Esophagus (tissue), 2 donors: ENCODE measurements around the gene EXOC1. TPM values are rescaled to one million over a fixed set of nuclear protein-coding genes. Genes with fewer than 3 reads are reported as not detected.
"Not testable (repeated sequence)": the region's sequence is repeated elsewhere in the genome, so short reads cannot be mapped to it uniquely, and the experiment has no call there.

Source experiments
- H3K27ac ChIP-seq, 2 donors: one replicate each; pipeline ENCODE4 v1.5.1; 2013; ENCODE audit warnings: low read depth in 2 of 2, mild to moderate bottlenecking in 2 of 2, inconsistent platforms in 1 of 2, low read length in 1 of 2, moderate library complexity in 1 of 2
- H3K27me3 ChIP-seq, 2 donors: one replicate each; pipeline ENCODE4 v1.6.1; 2013; ENCODE audit warnings: low read length in 2 of 2, control low read depth in 1 of 2, mild to moderate bottlenecking in 1 of 2; ENCODE audit not compliant: insufficient read depth in 2 of 2, control insufficient read depth in 1 of 2
- H3K36me3 ChIP-seq, 2 donors: one replicate each; pipeline ENCODE4 v1.6.1; 2013; ENCODE audit warnings: low read length in 1 of 2; ENCODE audit not compliant: control insufficient read depth in 2 of 2, insufficient read depth in 2 of 2
- H3K4me1 ChIP-seq, 2 donors: one replicate each; pipeline ENCODE4 v1.6.1; 2013; ENCODE audit warnings: low read length in 1 of 2; ENCODE audit not compliant: control insufficient read depth in 2 of 2, insufficient read depth in 2 of 2
- H3K4me3 ChIP-seq, 2 donors: one replicate each; pipeline ENCODE4 v1.5.1; 2013; ENCODE audit warnings: low read length in 2 of 2, mild to moderate bottlenecking in 2 of 2, low read depth in 1 of 2, moderate library complexity in 1 of 2
- H3K9me3 ChIP-seq, 2 donors: one replicate each; pipeline ENCODE4 v1.6.1; 2013; ENCODE audit warnings: mild to moderate bottlenecking in 2 of 2, low read depth in 1 of 2, low read length in 1 of 2, moderate library complexity in 1 of 2; ENCODE audit not compliant: control insufficient read depth in 2 of 2, insufficient read depth in 1 of 2
- WGBS, 2 donors: extraction: QIAGEN DNeasy Blood & Tissue Kit; methylation state at CpG; one replicate each; pipeline ENCODE4 v1.1.7; 2013; 5-methylcytosine and 5-hydroxymethylcytosine counted together
- polyA plus RNA-seq, 2 donors: library from polyadenylated mRNA; stranded (reverse); fragments of 200-250 nt; gene quantifications; one replicate each; pipeline ENCODE4 v1.2.3, GENCODE V29; 2013
- donor health status: healthy with polysubstance abuse.
- donor health status: Bipolar disorder and iron deficiency.

Gene EXOC1
- polyA plus RNA-seq, 2 donors, result 25.1 to 28.9 TPM

DNA sequence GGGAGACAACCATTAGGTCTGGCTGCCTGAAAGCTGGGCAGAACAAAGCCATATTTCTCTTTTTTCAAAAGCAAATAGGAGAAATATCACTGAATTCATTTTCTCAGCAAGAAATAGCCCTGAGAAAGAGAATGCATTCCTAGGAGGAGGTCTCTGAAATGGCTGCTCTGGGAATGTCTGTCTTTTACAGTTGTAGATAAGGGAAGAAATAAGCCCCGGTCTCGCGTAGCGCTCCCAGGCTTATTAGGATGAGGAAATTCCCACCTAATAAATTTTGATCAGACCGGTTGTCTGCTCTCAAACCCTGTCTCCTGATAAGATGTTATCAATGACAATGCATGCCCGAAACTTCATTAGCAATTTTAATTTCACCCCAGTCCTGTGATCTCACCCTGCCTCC lies 82.5 kb downstream of the EXOC1 start:
- not testable (repeated sequence) for H3K4me3 ChIP-seq, H3K4me1 ChIP-seq, H3K36me3 ChIP-seq, H3K9me3 ChIP-seq, H3K27ac ChIP-seq, H3K27me3 ChIP-seq
- WGBS, 2 donors, result 93 to 98% methylated on average over 6 of the region's 6 CpGs

DNA sequence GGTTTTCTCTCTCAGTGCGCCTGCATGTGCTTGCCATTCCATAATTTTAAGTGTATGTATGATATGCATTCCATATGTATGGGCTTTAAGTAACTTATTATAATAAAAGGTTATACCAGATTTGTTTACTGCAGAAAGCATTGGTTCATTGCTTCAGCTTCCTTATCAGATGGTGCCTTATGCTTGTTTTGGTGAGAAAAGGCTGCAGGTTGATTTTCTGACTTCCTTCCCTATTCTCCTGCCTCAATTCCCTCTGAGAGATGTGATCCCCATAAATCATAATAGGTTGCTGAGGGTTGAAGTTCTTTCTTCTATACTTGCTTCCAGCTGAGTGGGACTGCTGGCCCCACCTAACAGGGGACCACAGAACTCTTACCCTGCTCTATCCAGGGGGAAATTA lies 85.0 kb downstream of the EXOC1 start:
- WGBS, 2 donors, result 92 to 94% methylated on average over 1 of the region's 1 CpG

DNA sequence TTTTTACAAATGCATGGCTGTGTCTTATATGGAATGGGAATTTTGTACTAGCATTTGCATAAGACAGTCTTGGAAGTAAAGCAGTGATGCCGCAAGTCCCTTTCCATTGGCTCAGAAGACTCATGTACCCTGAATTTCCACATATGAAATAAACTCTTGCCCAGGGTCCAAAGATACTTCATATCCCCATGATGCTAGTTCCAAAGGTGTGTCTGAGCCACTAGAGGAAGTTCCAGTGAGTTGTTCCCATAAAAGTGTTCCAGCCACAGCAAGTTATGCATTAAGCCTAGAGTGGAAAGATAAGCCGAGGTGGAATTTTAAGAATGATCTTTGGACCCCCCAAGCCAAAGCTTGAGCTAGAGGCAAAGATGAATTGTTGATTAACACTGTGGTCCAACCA lies 86.0 kb downstream of the EXOC1 start:
- H3K4me1 ChIP-seq, result no peaks in the 10 kb centered on the region
- H3K4me3 ChIP-seq, result no peak overlapping the region
- 82 to 94% methylated on average over 2 of the region's 2 CpGs for WGBS, 2 donors
- H3K9me3 ChIP-seq, result no peaks in the 10 kb centered on the region
- H3K27me3 ChIP-seq, result no peaks in the 10 kb centered on the region
- H3K27ac ChIP-seq, result no peak overlapping the region
- H3K36me3 ChIP-seq, result no peaks in the 10 kb centered on the region

More for the DNA sequence above, 85.0 kb downstream of the EXOC1 start:
- no peaks in the 10 kb centered on the region for H3K9me3 ChIP-seq
- no peaks in the 10 kb centered on the region for H3K27me3 ChIP-seq
- no peaks in the 10 kb centered on the region for H3K36me3 ChIP-seq
- H3K4me3 ChIP-seq, result no peak overlapping the region
- H3K27ac ChIP-seq, result no peak overlapping the region
- no peaks in the 10 kb centered on the region for H3K4me1 ChIP-seq

DNA sequence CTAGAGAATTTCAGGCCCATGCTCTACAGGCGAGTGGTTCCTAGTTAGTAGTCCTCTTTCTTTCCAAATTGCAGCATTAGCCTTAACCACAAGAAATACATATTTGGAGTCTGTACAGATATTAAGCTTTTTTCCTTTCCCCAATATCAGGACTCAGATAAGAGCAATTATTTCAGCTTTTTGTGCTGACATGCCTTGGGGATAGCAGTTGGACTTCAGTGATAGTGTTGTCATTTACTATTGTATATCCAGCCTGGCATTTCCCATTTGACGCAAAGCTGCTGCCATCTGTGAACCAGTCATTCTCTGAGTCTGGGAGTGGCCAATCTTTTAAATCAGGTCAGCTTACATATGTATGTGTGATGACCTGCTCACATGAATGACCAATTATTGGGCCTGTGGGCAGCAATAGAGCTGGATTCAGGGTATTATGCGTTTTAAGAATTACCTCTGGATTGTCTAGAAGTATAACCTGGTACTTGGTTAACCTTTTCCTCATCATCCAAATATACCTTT lies 88.5 kb downstream of the EXOC1 start:
- WGBS, 2 donors, result 89 to 93% methylated on average over 3 of the region's 3 CpGs

DNA sequence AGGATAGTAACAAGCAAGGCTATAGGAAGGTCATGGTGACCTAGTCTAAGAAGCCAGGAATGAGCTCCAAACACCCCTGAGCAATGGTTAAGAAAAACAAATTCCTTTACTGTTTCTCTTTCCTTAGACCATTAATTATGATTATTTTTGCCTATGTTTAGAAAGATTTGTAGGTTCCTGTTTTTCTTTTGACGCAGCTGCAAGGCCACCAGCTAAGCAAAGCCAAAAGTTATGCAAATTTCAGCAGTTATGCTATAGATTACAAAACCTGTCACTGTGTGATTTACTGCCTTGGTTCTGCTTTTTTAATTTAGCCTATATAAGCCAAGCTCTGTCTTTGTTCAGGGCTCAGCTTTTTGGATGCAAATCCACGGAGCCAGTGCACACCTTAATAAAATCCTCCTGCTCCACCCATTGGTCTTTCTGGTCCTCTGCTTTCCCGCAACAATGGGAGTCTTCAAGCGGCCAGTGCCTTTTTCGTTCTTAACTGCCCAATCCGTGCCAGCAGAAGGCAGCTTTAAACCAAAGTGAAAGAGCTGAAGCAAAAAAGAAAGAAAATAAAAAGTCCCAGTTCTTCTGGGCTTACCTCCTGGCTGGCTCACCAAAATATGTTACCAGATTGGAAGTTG lies 93.9 kb downstream of the EXOC1 start:
- no peaks in the 10 kb centered on the region for H3K36me3 ChIP-seq
- peak overlapping the region; percentile 61 to 81 for H3K27ac ChIP-seq
- H3K27me3 ChIP-seq, result no peaks in the 10 kb centered on the region
- no peaks in the 10 kb centered on the region for H3K4me1 ChIP-seq
- no peaks in the 10 kb centered on the region for H3K9me3 ChIP-seq
- no peak overlapping the region for H3K4me3 ChIP-seq
- 13 to 21% methylated on average over 6 of the region's 6 CpGs for WGBS, 2 donors

More for the DNA sequence above, 88.5 kb downstream of the EXOC1 start:
- Histone ChIP-seq H3K36me3 (no peaks in the 10 kb centered on the region), H3K27ac (no peak overlapping the region), H3K27me3 (no peaks in the 10 kb centered on the region), H3K4me3 (no peak overlapping the region), H3K4me1 (no peaks in the 10 kb centered on the region), H3K9me3 (no peaks in the 10 kb centered on the region)

DNA sequence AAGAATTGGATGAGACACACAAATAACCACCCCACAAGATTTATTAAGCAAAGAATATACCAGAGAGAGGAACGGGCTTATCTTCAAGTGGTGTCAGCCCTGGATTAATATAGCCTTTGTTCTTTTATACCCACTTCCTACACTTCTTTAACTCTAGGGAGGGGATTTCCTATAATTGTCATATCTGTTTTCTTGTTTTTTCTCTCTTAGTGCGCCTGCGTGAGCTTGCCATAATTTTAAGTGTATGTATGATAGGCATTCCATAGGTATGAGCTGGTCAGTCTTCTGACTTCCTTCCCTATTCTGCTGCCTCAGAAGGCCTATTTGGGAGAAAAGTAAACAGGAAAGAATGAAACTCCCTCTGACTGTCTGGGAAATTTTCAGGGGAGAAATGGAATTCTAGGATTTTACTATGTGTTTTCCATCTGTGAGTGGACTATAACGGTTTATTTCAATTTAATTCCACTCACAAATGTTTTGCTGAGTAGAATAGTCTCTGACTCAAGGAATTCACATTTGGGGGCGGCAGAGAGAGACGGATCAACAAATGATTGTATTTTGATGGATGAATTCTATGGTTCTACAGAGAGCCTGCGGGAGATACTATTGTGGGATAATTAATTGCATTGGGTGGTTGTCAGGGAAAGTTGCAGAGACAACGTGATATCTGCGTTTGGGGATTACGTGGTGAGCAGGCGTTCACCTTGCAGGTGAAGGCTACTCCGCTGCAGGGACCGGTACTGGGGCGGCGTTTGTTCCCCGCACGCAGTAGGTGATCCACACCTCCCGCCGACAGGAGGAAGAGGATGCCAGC lies 94.7 kb downstream of the EXOC1 start:
- Histone ChIP-seq H3K4me3 (peak overlapping the region; percentile 74 to 91), H3K36me3 (no peaks in the 10 kb centered on the region), H3K4me1 (no peaks in the 10 kb centered on the region), H3K9me3 (no peaks in the 10 kb centered on the region), H3K27ac (peak overlapping the region; percentile 89 to 94), H3K27me3 (no peaks in the 10 kb centered on the region)
- WGBS, 2 donors, result 1 to 2% methylated on average over 17 to 19 of the region's 19 CpGs

DNA sequence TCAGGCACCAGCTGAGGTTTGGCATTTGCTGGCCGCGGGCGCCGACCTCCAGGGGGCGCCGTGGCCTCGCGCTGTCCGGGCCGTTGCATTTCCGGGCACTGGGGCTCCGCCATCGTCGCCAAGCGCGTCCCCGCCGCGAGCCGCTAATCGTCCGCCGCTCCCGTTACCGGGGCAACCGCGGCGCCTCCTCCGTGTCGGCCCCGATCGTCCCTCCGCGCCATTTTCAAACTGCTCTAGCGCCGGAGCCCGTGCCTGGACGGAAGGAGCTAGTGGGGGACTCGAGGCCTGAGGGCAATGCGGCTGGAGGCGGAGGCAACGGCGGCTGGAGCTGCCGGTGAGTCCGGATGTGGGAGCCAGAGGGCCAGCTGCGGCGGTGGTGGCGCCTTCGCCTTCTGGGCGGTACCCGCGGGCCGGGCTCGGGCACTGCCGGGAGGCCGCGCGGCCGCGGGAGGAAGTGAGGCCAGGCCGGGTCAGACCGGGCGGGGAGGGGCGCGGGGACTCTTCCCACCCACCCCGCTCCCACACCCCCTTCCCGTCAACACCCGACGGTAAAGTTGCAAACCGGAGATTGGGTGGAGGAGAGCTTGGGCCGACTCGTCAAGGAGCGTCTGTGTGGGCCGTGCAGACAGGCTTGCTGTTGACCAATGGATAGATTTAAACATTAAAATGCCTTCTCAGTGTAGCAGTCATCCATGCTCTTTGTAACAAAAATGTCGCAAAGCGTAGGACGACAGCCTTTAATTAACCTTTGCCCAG lies 95.5 kb downstream of the EXOC1 start, which contains the start of gene CEP135:
CEP135 (plus strand) TSS at position 220 of the 756 bp plus-strand sequence. CDS start 3,186 bp downstream, outside the sequence.
- Histone ChIP-seq H3K9me3 (no peaks in the 10 kb centered on the region), H3K36me3 (no peaks in the 10 kb centered on the region), H3K4me3 (peak within 1 kb of the TSS; percentile 74 to 91), H3K4me1 (no peaks in the 10 kb centered on the region), H3K27ac (peak within 1 kb of the TSS; percentile 89 to 94), H3K27me3 (no peaks in the 10 kb centered on the region)
- WGBS, 2 donors, result 0% methylated on average over 65 to 77 of the region's 77 CpGs

DNA sequence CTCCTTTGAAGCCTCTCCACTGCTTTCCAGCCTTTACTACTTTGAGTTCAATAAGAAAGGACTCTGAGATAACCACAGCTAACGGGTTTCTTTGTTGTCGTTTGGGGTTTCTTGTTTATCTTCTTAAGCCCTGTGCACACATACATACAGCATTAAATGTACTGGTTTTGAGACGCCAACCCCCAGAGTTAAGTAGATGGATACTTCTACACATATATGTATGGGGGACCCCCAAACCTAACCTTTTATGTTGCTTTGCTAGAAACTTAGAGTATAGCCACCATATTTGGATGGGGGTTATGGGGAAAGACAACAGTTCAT lies 96.0 kb downstream of the EXOC1 start:
- no peaks in the 10 kb centered on the region for H3K9me3 ChIP-seq
- H3K36me3 ChIP-seq, result no peaks in the 10 kb centered on the region
- H3K4me3 ChIP-seq, result peak overlapping the region; percentile 74 to 91
- 2 to 4% methylated on average over 3 of the region's 3 CpGs for WGBS, 2 donors
- no peaks in the 10 kb centered on the region for H3K27me3 ChIP-seq
- peak overlapping the region; percentile 89 to 94 for H3K27ac ChIP-seq
- H3K4me1 ChIP-seq, result no peaks in the 10 kb centered on the region

DNA sequence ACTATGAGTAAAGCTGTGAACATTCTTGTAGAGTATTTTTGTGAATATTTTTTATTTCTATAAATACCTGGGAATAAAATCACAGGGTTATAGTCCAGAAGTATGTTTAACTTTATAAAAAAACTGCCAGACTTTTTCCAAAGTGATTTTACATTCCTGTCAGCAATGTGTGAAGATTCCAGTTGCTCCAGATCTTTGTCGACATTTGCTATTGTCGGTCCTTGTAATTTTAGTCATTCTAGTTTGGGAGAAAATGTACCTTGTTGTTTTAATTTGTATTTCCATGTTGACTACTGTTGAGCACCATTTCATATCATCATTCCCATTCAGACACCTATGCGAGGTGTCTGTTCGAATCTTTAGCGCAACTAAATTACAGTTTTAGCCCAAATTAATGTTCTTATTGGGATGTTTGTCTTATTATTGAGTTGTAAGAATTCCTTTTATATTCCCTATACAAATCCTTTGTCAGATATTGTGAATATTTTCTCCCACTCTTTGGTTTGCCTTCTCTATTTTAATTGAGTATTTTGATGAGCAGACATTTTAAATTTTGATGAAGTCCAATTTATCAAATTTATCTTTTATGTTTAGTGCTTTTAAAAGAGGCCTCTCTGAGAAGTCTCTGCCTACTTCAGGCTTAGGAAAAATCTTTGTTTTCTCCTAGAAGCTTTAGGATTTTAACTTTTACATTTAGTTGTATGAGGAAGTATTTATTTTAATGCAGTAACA lies 97.9 kb downstream of the EXOC1 start:
- H3K9me3 ChIP-seq, result no peaks in the 10 kb centered on the region
- H3K27me3 ChIP-seq, result no peaks in the 10 kb centered on the region
- H3K36me3 ChIP-seq, result no peaks in the 10 kb centered on the region
- no peak overlapping the region for H3K4me3 ChIP-seq
- H3K4me1 ChIP-seq, result no peaks in the 10 kb centered on the region
- WGBS, 2 donors, result 98 to 99% methylated on average over 5 of the region's 5 CpGs
- no peak overlapping the region for H3K27ac ChIP-seq
